K562 (cell line): ENCODE data around the gene SPATA20. TPM values are rescaled to one million over a fixed set of nuclear protein-coding genes. Genes with fewer than 3 reads are reported as not detected.

Experiments used
- ATAC-seq: fragments of 200-7000 bp; cut with Tn5 transposase; 3 replicates; pipeline ENCODE4 v1.9.1; 2020; ENCODE audit warnings: moderate library complexity
- BruUV-seq: library from RNA; stranded (reverse); fragments of 400-500 nt; replicated peaks from 2 replicates; lab custom pipeline; 2021; lab: Mats Ljungman, UMichigan
- CTCF ChIA-PET: fragments of 300-600 bp; formaldehyde crosslinking; extraction: SDS; loops from one replicate; lab custom pipeline; 2021; ENCODE audit warnings: low intra/inter-chr PET ratio; lab: Yijun Ruan, JAX
- POLR2A ChIA-PET: fragments of 300-600, 350-650 bp; sonication (Branson Sonifier 250); formaldehyde crosslinking; extraction: SDS; loops from one replicate; lab custom pipeline; 2021; ENCODE audit warnings: antibody characterized with exemption, inconsistent platforms; lab: Yijun Ruan, JAX
- DNase-seq, 4 experiments: peaks; one replicate each; pipeline versions ENCODE4 v3.0.0 to v3.0.0-alpha.2; 2011 to 2018; ENCODE audit warnings: low spot score in 3 of 4, mixed read lengths in 3 of 4; ENCODE audit errors: extremely low read depth in 1 of 4
- FAIRE-seq: peaks from 2 replicates; lab custom pipeline; 2011; peaks lifted over from hg19 to GRCh38; lab: Jason Lieb, UNC
- H2AFZ ChIP-seq: 2 replicates; pipeline ENCODE4 v1.6.0; 2011; ENCODE audit warnings: low read depth, low read length, control low read depth, inconsistent platforms
- H3K27ac ChIP-seq: fragments of 200-600 bp; 3 replicates; pipeline ENCODE4 v1.8.0; 2011; ENCODE audit warnings: low read depth, mild to moderate bottlenecking, control low read depth, inconsistent platforms, low read length, moderate library complexity, mixed read lengths; ENCODE audit errors: extremely low read depth
- H3K27me3 ChIP-seq, 2 experiments: fragments of 300-600 bp in 1 of 2; 2 replicates in 1 of 2; 3 replicates in 1 of 2; pipeline versions ENCODE4 v1.6.0 to v1.8.0; 2011; ENCODE audit warnings: inconsistent platforms in 2 of 2, low read length in 2 of 2, mild to moderate bottlenecking in 1 of 2, mixed read lengths in 1 of 2, moderate library complexity in 1 of 2; ENCODE audit not compliant: control insufficient read depth in 2 of 2, insufficient read depth in 2 of 2
- H3K36me3 ChIP-seq: fragments of 300-600 bp; 3 replicates; pipeline ENCODE4 v1.8.0; 2011; ENCODE audit warnings: mild to moderate bottlenecking, low read length, inconsistent platforms; ENCODE audit not compliant: control insufficient read depth, insufficient read depth
- H3K4me1 ChIP-seq, 2 experiments: fragments of 200-600 bp in 1 of 2; replicated peaks in 1 of 2; 2 replicates in 1 of 2; 3 replicates in 1 of 2; pipeline versions ENCODE4 v1.5.1 to v1.8.0; 2011; ENCODE audit warnings: inconsistent platforms in 2 of 2, low read length in 2 of 2, mild to moderate bottlenecking in 1 of 2, mixed read lengths in 1 of 2, moderate library complexity in 1 of 2; ENCODE audit not compliant: control insufficient read depth in 2 of 2, insufficient read depth in 2 of 2
- H3K4me2 ChIP-seq: 2 replicates; pipeline ENCODE4 v1.6.1; 2011; ENCODE audit warnings: low read length, control low read depth, inconsistent platforms, mixed read lengths; ENCODE audit not compliant: insufficient read depth
- H3K4me3 ChIP-seq: fragments of 200-600 bp; sonication (generic), shearing (Covaris generic); 2 replicates; pipeline ENCODE4 v1.5.1; 2016; ENCODE audit warnings: control low read depth, inconsistent platforms
- H3K79me2 ChIP-seq: fragments of 200-600 bp; 3 replicates; pipeline ENCODE4 v1.8.0; 2011; ENCODE audit warnings: low read length, inconsistent platforms; ENCODE audit not compliant: control insufficient read depth, insufficient read depth
- H3K9ac ChIP-seq, 2 experiments: 2 replicates each; pipeline versions ENCODE4 v1.6.0 to v1.6.1; 2011; ENCODE audit warnings: low read depth in 2 of 2, low read length in 2 of 2, control low read depth in 1 of 2, inconsistent platforms in 1 of 2, mild to moderate bottlenecking in 1 of 2, mixed read lengths in 1 of 2; ENCODE audit not compliant: insufficient read depth in 1 of 2
- H3K9me1 ChIP-seq: one replicate; pipeline ENCODE4 v1.6.0; 2011; ENCODE audit warnings: inconsistent platforms, mild to moderate bottlenecking, low read length, moderate library complexity; ENCODE audit not compliant: control insufficient read depth, insufficient read depth
- H3K9me3 ChIP-seq: replicated peaks from 2 replicates; pipeline ENCODE4 v1.5.1; 2011; ENCODE audit warnings: low read depth, low read length, inconsistent platforms; ENCODE audit not compliant: control insufficient read depth, insufficient read depth
- H4K20me1 ChIP-seq: replicated peaks from 2 replicates; pipeline ENCODE4 v1.6.1; 2011; ENCODE audit warnings: low read length, inconsistent platforms, mixed read lengths; ENCODE audit not compliant: control insufficient read depth, insufficient read depth
- LCOR ChIP-seq: sonication (generic); formaldehyde crosslinking; IDR thresholded peaks from 2 replicates; pipeline ENCODE4 v1.8.0; 2022; ENCODE audit warnings: mild to moderate bottlenecking, missing genetic modification reagents
- MAFF ChIP-seq: IDR thresholded peaks from 2 replicates; pipeline ENCODE4 v1.6.1; 2012; ENCODE audit warnings: low read length, improper control_type of control experiment
- MAFK ChIP-seq: IDR thresholded peaks from 2 replicates; pipeline ENCODE4 v1.6.1; 2011; ENCODE audit warnings: low read length, improper control_type of control experiment
- MXI1 ChIP-seq: IDR thresholded peaks from 2 replicates; pipeline ENCODE4 v1.6.1; 2011; ENCODE audit warnings: low read depth, mild to moderate bottlenecking, improper control_type of control experiment, low read length
- PRPF4 ChIP-seq: fragments of 200-400 bp; formaldehyde crosslinking; IDR thresholded peaks from one replicate; pipeline ENCODE4 v1.6.1; 2017; ENCODE audit warnings: low read length, low read depth, mild to moderate bottlenecking; ENCODE audit not compliant: insufficient read depth, poor library complexity, severe bottlenecking
- TCFL5 ChIP-seq: fragments of 250-450 bp; sonication (Bioruptor Pico); conservative IDR thresholded peaks from 2 replicates; pipeline ENCODE4 v1.6.1; 2021; ENCODE audit warnings: mild to moderate bottlenecking, moderate library complexity, matching md5 sums
- ZNF3 ChIP-seq: fragments of 250-450 bp; sonication (Bioruptor Pico); IDR thresholded peaks from 2 replicates; pipeline ENCODE4 v1.5.0; 2021; ENCODE audit warnings: mild to moderate bottlenecking, moderate library complexity
- WGBS: fragments of 100-300 bp; shearing (Covaris generic); methylation state at CpG from one replicate; pipeline ENCODE4 v1.1.6; 2016; ENCODE audit warnings: low coverage, mixed read lengths; ENCODE audit not compliant: insufficient coverage; ENCODE audit errors: missing lambda C conversion rate; 5-methylcytosine and 5-hydroxymethylcytosine counted together
- in situ Hi-C: fragments of 300-500 bp; cut with MboI; formaldehyde crosslinking; loops from 4 replicates; pipeline ENCODE4 v1.15.0; 2018; ENCODE audit warnings: inconsistent platforms, mixed read lengths
- intact Hi-C: fragments of 100-400 bp; cut with micrococcal nuclease; formaldehyde crosslinking; loops from 2 replicates; pipeline ENCODE4 v1.14.2; 2022
- polyA plus RNA-seq, 8 experiments: library from polyadenylated mRNA; depleted of rRNA in 4 of 8; stranded (reverse) in 5 of 8; unstranded in 3 of 8; fragments of >200 nt; fragmentation: Nextera tagmentation in 2 of 8; fragmentation: Illumina TruSeq in 1 of 8; extraction: Ambion mirVana in 2 of 8; extraction: Trizol in 1 of 8; gene quantifications; 2 replicates each; pipeline versions ENCODE4 v1.2.1 to v1.2.3, GENCODE V29; 2011 to 2014; ENCODE audit warnings: inconsistent platforms in 1 of 8, missing spikeins in 1 of 8
- total RNA-seq, 7 experiments: library from RNA; depleted of rRNA in 6 of 7; stranded (reverse); fragments of >200 nt in 6 of 7; fragmentation: Illumina TruSeq in 2 of 7; extraction: Trizol in 2 of 7; gene quantifications; 2 replicates each; pipeline versions ENCODE4 v1.2.1 to v1.2.3, GENCODE V29; 2011 to 2021; ENCODE audit warnings: low replicate concordance in 1 of 7
- TF ChIP-seq, protein P1 (sequence below): IDR thresholded peaks from 3 replicates; pipeline ENCODE4 v1.6.1; 2011; ENCODE audit warnings: borderline replicate concordance, mild to moderate bottlenecking, moderate library complexity; ENCODE audit not compliant: insufficient read length; ENCODE audit errors: extremely low read depth
- TF ChIP-seq, protein P2 (sequence below), 2 experiments: IDR thresholded peaks; 2 replicates each; pipeline ENCODE4 v1.6.1; 2012; ENCODE audit warnings: improper control_type of control experiment in 2 of 2, low read depth in 2 of 2, low read length in 2 of 2, borderline replicate concordance in 1 of 2
- TF ChIP-seq, protein P3 (sequence below), 2 experiments: fragments of 450-650 bp; conservative IDR thresholded peaks; 2 replicates each; pipeline ENCODE4 v1.6.1; 2017; ENCODE audit warnings: mild to moderate bottlenecking in 2 of 2, moderate library complexity in 2 of 2
- TF ChIP-seq, protein P4 (sequence below): fragments of 450-650 bp; conservative IDR thresholded peaks from 2 replicates; pipeline ENCODE4 v1.6.1; 2016; ENCODE audit warnings: missing genetic modification characterization, low read depth, mild to moderate bottlenecking, control low read depth, missing compliant biosample characterization

Gene SPATA20
- total and polyA plus RNA-seq, 9 of the 15 experiments (the other 6 are each of a cell fraction or from before 2014, with no cell fraction given), result 0.08 to 4.0 (median 1.5) TPM

DNA sequence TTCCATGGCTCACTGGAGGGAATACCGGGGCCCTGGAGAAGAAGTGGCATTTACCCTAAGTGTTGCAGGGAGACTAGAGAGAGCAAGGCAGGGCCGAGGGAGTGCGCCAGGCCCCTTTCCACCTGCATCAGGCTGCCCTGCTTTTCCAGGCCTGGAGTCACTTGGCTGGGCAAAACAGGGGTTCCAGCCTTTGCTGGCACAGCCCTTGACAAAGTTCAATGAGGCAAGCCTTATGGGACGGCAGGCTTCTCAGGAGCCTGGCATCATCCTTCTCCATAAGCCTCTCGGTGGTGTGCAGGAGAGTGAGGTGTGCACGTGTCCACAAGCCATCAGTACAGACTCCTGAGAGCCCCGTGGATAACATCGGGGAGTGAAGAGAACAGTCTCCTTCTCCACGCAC, 40.6 kb downstream of the SPATA20 start (continued):
- TF ChIP-seq, protein P1, sequence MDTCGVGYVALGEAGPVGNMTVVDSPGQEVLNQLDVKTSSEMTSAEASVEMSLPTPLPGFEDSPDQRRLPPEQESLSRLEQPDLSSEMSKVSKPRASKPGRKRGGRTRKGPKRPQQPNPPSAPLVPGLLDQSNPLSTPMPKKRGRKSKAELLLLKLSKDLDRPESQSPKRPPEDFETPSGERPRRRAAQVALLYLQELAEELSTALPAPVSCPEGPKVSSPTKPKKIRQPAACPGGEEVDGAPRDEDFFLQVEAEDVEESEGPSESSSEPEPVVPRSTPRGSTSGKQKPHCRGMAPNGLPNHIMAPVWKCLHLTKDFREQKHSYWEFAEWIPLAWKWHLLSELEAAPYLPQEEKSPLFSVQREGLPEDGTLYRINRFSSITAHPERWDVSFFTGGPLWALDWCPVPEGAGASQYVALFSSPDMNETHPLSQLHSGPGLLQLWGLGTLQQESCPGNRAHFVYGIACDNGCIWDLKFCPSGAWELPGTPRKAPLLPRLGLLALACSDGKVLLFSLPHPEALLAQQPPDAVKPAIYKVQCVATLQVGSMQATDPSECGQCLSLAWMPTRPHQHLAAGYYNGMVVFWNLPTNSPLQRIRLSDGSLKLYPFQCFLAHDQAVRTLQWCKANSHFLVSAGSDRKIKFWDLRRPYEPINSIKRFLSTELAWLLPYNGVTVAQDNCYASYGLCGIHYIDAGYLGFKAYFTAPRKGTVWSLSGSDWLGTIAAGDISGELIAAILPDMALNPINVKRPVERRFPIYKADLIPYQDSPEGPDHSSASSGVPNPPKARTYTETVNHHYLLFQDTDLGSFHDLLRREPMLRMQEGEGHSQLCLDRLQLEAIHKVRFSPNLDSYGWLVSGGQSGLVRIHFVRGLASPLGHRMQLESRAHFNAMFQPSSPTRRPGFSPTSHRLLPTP, result no peak
- TF ChIP-seq MAFK, result no peak
- no peak for TF ChIP-seq PRPF4
- TF ChIP-seq TCFL5 (CRISPR knock-in tag), result no peak
- no peak for TF ChIP-seq MXI1

DNA sequence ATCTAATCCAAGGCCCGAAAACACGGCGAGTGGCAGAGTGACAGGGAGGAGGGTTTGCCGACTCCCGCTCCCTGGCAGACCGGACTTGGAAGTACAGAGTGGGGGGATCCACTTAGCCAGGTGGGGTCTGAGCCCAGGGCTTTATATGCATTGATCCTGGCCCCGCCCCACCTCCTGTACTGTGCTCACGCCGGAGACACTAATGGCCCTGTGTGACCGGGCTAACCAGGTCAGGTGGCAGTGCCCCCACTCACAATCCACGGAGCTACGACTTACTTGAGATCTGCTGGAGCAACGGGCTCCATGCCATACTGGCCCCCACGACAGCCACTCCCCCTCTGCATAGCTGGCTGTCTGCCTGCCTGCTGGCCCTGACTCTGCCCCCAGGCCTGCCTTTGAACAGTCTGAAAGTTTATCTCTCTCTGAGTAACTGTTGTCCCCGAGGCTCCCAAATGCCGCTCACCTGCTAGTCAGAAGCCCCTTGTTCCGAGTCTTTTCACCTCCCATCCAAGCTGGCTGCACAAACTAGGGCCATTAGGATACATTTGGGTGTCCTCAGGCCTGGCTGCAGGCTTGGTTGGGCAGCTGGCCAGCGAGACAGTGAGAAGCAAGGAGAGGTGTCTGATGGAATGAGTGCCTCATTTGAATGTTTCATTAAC, 41.5 kb downstream of the SPATA20 start:
- Histone ChIP-seq H3K4me3 (no peak overlapping the region), H3K4me1 (peaks cover 0 to 11% of the 10 kb centered on the region in 2 experiments; a peak in 2 of 5 replicates), H4K20me1 (peaks cover 4% of the 10 kb centered on the region), H3K9me3 (no peaks in the 10 kb centered on the region), H3K27me3 (peaks cover 39 to 90% of the 10 kb centered on the region in 2 experiments; a peak in 4 of 5 replicates), H3K27ac (no peak overlapping the region), H3K4me2 (no peak overlapping the region), H2AFZ (no peak overlapping the region), H3K79me2 (no peaks in the 10 kb centered on the region), H3K36me3 (no peaks in the 10 kb centered on the region), H3K9me1 (no peaks in the 10 kb centered on the region), H3K9ac (0 out of 4 replicates have a peak overlapping the region, but pooled peaks of 1 of the 2 experiments have one; percentile 45)
- DNase-seq (no peak), FAIRE-seq (no peak), ATAC-seq (no peak)
- POLR2A ChIA-PET, result no interaction called here
- no TSS peak for BruUV-seq
- in situ Hi-C loops (no loop called here), intact Hi-C loops (no loop called here)
- CTCF ChIA-PET, result no interaction called here
- WGBS, result 12% methylated on average over 15 of the region's 18 CpGs
- TF ChIP-seq, protein P2, sequence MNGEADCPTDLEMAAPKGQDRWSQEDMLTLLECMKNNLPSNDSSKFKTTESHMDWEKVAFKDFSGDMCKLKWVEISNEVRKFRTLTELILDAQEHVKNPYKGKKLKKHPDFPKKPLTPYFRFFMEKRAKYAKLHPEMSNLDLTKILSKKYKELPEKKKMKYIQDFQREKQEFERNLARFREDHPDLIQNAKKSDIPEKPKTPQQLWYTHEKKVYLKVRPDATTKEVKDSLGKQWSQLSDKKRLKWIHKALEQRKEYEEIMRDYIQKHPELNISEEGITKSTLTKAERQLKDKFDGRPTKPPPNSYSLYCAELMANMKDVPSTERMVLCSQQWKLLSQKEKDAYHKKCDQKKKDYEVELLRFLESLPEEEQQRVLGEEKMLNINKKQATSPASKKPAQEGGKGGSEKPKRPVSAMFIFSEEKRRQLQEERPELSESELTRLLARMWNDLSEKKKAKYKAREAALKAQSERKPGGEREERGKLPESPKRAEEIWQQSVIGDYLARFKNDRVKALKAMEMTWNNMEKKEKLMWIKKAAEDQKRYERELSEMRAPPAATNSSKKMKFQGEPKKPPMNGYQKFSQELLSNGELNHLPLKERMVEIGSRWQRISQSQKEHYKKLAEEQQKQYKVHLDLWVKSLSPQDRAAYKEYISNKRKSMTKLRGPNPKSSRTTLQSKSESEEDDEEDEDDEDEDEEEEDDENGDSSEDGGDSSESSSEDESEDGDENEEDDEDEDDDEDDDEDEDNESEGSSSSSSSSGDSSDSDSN (IDR thresholded peaks at IDR 0.05; ENCODE audit: borderline replicate concordance in 1 of 2, low read depth in 2 of 2, low read length in 2 of 2), result no peak
- TF ChIP-seq, protein P3, sequence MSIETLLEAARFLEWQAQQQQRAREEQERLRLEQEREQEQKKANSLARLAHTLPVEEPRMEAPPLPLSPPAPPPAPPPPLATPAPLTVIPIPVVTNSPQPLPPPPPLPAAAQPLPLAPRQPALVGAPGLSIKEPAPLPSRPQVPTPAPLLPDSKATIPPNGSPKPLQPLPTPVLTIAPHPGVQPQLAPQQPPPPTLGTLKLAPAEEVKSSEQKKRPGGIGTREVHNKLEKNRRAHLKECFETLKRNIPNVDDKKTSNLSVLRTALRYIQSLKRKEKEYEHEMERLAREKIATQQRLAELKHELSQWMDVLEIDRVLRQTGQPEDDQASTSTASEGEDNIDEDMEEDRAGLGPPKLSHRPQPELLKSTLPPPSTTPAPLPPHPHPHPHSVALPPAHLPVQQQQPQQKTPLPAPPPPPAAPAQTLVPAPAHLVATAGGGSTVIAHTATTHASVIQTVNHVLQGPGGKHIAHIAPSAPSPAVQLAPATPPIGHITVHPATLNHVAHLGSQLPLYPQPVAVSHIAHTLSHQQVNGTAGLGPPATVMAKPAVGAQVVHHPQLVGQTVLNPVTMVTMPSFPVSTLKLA (conservative IDR thresholded peaks at IDR 0.05), result no peak
- no peak for TF ChIP-seq ZNF3 (CRISPR knock-in tag)
- TF ChIP-seq, protein P4, sequence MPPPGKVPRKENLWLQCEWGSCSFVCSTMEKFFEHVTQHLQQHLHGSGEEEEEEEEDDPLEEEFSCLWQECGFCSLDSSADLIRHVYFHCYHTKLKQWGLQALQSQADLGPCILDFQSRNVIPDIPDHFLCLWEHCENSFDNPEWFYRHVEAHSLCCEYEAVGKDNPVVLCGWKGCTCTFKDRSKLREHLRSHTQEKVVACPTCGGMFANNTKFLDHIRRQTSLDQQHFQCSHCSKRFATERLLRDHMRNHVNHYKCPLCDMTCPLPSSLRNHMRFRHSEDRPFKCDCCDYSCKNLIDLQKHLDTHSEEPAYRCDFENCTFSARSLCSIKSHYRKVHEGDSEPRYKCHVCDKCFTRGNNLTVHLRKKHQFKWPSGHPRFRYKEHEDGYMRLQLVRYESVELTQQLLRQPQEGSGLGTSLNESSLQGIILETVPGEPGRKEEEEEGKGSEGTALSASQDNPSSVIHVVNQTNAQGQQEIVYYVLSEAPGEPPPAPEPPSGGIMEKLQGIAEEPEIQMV (tag), result no peak
- no peak for TF ChIP-seq LCOR
- no peak for TF ChIP-seq MAFF
